Stimulated activated CD4-positive, alpha-beta T cell treated with anti-CD3 and anti-CD28 coated beads, Interleukin-15, amount 100 ng/mL, for 48 hours (primary cell): ENCODE data around the gene ADORA3.

Source experiments
- DNase-seq, 2 donors: peaks; one replicate each; pipeline ENCODE4 v3.0.0-alpha.2; 2020; ENCODE audit warnings: low read depth in 2 of 2

The ADORA3 gene

DNA sequence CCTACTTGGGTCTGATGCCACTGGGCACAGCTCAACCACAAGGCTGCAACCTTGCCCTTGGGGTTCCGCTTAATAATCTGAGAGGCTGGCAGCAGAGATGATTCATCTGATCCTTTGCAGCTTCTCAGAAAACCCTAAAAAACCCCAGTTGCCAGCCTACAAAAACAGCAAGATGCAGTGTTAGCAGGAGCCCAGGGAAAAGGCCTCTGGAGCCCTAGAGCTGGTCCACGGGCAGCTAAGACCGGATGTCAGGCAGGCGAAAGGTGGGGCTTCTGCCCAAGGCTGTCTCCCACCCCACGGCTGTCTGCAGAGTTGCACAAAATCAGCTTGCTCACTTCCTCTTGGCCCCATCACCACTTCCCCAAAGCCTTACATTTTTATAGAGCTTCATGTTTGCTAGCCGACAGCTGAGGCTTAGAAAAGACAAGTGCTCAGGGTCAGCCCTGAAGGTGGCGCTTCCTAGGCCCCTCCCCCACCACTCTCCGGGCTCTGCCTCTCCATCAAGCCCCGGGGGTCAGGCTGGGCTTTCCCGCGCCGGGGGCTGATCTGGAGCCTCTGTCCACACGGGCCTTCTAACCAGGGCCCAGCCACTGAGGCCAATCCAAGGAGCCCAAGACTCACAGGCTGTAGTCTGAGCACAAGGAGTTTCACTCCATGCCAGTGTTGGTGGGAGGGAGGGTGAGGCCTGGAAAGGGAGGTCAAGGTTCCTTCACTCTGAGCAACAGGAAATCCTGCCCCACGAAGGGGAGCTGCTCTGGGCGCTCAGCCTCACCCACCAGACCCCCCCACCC is 4.2 kb upstream of the ADORA3 start:
- peak; percentile 26 to 45 for DNase-seq

DNA sequence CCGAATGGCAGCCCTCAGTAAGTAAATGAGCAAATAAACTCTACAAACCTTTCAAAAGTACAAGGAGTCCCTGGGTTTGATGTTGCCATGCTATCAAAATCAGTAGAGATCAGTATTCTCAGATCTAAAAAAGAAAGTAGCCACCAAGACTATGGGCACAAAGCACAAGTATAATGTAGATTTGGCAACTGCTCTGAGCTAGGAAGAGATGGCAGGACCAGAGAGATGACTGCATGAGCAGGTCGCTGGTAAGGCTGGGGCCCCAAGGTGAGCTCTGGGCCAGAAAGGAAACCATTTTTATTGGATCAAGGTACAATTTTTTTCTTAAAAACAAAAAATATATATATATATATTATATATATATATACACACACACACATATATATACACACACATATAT is 3.1 kb upstream of the ADORA3 start:
- no peak for DNase-seq

DNA sequence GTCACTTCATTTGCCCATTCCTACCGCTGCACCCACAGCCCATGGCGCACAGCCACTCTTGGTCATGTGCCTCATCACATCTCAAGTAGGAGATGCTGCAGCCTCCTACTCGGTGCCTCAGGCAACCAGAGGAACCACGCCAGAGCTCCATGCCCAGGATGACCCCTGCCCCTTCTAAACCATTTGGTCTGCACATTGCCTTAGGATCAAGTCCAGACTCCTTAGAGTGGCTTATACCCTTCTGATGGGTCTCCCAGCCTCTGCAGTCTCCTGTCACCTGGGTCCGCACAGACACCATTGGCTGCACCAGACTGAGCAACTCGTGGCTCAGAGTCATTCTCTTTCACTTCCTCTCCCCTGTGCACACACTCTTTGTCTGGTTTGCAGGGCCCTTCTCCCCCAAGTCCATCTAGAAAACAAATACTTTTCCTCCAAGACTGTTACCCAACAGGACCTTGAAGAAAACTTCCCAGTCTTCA is 2.2 kb upstream of the ADORA3 start:
- DNase-seq: no peak

DNA sequence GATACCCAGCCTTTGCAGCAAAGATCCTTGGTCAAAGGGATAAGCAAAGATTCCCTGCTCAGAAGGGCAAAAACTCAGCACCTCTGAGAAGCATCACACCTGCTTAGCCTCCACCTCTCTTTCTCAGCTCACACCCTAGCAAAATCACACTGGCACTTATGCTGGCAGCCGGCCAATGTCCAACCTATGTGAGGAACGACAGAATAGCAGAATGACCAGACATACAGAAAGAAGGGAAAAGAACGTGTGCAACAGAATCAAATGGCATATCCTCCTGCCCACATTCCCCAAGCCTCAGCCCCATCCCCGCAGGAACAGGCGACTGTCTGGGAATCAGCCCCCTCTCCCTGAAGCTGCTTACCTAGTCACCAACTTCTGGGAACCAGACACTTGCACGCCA is 664 bp upstream of the ADORA3 start:
- DNase-seq: no peak

DNA sequence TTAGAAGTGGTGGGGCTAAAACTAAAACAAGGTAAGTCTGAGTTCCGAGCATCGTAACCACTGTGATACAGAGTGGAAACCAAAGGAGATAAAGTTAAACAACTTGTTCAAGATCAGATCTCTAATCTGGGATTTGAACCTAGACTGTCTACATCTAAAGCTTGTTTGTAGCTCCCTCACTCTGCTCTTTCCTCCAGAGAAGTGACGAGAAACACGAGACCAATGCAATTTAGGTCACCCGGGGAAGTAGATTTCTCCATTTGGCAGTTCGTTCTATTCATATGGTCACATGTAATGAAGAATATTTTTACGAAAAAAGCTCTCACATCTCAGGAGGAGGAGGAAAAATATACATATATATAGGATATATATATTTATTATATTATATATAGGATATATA is 1.8 kb downstream of the ADORA3 start:
- no peak for DNase-seq

DNA sequence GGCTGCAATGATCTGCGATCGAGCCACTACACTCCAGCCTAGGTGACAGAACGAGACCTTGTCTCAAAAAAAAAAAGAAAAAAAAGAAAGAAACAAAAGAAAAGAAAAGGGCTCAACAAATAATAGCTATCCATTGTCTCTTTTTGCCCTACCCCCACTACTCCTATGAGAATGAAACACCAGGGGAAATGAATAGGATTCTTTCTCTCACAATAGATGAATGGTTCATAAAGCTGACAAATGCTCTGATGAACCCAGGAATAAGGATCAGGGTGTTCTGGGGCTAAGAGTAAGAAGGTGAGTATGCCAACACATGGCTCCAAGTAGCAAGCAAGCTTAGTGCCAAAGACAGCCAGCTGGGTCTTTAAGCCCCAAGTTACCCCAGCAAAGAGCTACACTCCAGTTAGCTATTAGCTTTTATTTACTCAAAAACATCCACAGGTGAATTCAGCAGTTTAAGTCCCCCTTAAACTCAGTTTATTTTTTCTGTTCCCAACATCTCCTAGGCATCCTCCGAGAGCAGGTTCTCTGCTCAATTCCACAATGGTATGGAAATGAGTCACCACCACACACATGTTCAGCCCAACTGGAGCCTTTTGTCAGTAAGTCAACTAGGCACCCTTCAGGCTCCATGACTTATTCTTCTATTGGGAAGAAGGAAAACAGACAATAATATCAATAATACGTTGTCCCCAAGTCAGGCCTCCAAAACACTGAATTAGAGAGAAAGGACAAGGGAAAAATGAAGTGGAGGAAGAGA is 4.2 kb downstream of the ADORA3 start:
- no peak for DNase-seq

DNA sequence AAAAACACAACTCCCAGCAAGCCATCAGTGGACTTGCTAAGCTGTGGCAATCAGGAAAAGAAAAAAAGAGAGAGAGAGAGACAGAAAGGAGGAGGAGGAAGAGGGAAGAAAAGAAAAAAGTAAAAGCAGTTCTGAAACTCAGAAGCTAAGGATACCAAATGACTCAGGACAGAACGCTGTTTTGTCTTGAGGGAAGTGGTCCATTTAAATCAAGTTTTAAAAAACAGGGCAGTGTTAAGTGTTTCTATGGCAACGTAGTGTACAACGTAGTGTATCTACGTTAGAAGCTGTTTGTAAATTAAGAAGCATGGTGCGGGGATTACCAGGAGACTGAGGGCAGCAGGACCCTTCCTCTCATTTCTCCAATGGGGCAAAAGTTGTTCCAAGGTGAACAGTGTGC is 5.8 kb downstream of the ADORA3 start:
- no peak for DNase-seq

DNA sequence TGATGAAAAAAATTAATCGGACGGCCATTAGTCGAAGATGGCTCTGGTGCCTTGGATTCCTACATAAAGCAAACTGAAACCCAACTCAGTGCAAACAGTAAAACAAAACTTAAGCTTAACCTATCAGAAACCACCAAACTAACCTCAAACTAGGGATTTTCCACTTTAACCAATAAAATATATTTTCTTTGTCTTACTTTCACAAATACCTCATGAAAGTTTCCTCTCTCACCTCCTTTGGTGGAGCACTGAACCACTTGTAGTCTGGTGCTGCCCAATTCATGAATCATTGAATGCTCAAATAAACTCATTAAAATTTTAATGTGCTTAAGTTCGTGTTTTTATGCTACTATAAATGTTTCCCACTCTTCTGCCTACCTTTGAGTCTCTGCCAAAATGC is 7.0 kb downstream of the ADORA3 start:
- DNase-seq: no peak

DNA sequence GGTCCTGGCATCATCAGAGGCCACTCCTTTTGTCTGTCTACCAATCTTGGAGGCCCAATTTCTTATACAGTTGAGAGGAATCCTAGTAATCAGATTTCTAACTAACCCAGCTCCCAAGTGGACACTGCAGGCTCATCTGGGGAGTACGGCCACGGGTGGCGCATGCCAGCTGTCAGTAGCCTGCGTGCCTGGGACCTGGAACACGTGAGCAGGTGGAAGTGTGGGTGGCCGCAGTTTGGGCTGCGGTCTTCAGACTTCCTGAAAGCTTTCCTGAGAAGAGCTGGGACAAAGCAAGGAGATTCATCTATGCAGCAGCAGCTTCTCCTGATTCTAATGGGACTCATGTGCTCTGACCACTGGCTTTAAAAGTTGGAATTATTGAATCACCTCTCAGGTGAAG is 12.4 kb downstream of the ADORA3 start:
- DNase-seq: no peak

DNA sequence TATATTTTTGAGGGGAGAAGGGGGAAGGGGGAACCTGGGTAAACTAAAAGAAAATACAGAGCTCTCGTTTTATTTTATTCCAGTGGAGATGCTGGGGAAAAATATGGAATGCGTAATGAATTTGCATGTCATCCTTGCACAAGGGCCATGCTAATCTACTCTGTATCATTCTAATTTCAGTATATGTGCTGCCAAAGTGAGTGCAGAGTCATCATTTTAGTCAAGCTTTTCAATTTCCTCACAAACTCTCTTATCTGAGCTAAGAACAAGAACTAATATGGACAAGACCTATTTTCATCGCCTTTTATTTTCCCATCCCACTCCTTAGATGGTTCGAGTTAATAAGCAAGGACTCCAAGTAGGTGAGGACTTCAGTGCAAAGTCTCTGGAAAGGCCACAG is 13.2 kb downstream of the ADORA3 start:
- DNase-seq: no peak

DNA sequence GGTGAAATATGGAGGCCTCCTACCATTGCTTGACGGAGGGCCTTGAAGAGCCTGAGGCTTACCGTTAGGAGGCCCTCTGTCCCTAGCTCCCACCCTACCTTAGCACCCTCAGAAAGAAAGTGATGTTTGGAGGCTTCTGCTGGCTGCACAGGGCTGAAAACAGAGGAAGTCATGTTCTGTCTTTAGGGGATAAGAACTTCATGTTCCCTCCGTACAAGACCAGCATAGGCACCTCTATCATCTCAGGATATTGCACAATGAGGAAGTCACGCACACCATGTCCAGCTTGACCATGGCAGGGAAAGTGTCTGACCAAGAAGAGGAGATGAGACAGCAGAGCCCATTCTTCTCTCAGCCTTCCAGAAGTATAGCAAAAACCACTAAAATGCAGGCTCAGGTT is 13.8 kb downstream of the ADORA3 start:
- DNase-seq: no peak

DNA sequence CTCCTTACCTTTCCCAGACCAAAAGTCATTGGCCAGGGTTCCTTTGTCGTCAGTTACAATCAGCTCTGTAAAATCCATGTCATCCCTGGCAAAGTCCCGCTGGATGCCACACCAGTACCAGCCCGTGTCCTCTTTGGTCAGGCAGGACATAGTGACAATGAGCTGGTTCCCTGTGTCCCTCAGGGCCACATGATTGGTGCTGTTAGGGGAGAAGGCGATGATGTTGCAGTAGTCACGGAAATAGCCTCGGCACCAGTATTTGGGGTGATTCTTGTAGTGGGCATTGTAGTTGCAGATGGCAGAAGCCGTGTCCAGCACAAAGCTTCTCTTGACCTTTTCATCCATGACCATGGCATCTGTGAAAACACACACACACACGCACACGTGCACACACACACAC is 14.8 kb downstream of the ADORA3 start:
- no peak for DNase-seq

DNA sequence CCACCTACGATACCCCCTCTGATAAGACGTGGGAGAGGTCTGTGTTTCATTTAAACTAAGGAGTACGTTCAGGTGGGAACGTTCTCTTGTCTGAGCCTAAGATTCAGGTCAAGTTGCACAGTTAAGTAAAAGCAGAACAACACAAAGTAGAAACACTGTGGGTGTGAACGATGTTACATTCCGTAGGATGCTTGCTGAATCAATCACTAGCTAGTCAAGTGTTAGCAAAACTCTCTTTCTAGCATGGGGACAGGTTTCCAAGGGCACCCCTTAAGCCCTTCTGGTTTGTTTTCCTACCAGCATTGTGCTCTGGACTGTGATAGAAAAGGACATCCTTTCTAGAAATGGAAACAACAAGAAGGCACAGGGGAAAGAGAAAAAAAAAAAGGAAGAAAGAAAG is 16.3 kb downstream of the ADORA3 start:
- DNase-seq: no peak

DNA sequence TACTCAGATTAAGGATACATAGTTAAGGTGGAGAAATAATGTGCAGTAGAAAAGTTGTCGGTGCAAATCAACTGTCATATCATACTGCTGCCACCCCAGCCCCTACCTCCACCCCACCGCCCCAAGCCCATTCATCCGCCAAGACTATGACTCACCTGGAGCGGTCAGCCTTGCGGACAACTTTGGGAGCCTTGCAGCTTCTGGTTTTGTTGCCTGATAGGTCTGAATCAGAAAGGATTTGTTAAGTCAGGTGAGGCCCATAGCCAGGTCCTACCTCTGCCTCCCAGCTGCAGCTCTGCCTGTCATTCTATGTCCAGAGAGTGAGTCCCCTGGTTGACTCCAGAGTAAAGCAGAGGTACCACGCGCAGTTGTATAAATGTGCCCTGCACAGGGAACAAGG is 17.0 kb downstream of the ADORA3 start:
- no peak for DNase-seq

DNA sequence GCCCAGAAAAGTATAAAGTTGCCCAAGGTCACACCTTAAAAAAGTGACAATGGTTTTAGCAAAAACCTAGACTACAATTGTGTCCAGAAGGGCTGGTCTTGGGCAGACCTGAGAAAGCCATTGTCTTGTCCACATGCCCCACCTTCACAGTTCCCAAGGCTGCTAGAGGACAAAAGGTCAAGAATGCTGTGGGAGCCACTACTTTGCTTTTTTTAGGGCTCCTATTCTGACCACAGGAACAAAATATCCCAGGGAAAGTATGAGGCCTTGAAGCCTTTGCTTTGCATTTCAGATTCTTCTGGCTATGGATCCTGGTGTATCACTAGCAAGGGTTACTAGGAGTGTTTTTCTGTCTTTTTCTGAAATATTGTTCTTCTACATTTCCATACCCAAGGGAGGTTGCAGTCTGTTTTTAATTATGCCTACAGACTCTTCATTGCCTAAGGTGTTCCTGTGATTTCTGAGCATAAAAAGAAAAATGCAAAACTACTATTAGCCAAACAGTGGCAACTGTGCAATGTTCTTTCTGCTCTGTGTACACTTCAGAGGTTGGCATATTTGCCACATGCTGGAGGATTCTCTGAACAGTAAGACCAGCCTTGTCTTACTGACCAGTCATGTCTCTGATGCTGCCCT is 18.9 kb downstream of the ADORA3 start:
- DNase-seq: no peak

DNA sequence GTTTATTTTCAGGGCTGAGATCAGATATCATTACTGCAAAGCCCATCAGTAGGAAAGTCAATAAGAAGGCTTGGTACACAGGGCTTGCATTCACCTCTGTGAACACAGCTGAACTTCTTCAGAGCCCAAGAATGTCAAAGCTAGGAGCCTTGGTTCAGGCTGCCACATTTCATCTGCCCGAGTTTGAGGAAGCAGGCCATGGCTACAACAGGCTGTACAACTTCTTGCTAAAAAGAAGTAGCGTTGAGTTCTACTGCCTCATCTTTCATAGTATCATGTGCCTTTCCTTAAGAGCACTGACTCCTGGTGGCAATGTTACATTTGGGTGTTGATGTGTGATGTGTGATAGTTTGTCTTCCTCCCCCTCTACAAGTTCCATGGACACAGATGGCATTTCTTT is 19.6 kb downstream of the ADORA3 start:
- DNase-seq: no peak

DNA sequence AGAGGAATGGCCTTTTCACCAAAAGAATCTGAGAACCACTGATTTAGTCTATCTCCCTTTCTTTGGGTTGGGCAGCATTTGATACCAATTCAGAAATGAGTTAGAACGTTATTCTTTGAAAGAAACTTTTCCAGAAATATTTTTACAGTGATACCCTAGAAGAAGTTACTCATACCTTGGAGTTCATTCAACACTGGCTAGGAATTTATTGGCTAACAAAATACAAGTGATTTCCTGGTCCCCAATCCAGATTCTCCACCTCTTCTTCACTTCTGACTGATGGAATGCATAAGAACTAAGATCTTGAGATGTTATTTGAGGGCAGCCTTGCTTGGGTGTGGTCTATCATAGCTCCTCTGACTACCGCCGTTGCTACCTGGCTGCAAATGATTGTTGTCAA is 20.3 kb downstream of the ADORA3 start:
- no peak for DNase-seq

DNA sequence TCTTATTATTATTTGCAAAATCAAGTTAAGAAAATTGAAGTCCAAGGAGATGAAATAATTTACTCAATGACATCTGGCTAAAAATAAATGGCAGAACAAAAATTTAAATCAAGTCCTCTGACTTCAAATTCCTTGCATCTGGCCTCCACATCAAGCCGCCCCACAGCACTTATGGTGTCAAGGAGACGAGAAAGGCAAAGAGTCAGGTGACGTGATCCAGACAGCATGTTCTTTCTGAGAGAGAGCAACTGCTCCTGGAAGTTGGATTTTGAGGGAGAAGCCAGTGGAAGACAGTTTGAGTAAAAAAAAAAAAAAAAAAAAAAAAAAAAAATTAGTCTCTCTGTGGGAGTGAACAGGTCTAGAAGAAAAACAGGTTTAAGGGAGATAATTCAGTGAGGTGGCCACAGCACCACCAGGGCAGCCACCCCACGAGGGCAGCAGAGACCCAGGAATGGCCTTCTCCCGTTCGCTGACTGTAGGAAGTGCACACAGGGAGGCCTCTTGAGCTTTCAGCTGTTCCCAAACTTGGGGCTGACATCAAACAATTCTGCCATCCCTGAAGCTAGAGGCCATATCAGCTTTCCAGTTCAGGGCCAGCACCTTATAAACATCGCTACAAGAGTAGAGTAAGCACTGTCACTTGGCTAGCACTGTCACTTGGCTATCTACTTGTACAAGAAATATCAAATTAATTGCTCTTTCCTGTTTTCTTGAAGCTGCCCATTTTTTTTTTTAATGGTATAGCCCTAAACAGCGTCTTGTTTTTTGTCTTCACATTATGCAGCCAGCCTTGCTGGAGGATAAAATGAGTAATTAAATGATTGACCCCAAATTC is 21.8 kb downstream of the ADORA3 start:
- DNase-seq: peak; percentile 34 to 54

DNA sequence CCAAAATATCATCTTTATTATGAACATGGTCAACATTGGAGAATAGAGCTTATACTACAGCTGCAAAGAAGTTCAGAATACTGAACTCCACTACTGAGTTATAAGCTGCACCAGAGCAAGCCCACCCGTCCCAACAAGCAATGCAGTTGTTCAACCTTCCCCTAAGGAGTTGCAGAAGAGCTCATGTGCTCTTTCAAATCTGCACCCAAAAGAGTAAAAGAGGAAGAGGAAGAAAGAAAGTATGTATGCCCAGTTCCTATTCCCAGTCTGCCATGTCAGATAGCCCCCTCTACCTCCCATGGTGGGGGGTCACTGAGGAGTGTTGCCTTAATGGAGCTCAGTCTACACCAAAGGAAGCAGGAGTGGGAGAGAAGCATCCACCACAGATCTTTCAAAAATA is 22.8 kb downstream of the ADORA3 start:
- DNase-seq: no peak

DNA sequence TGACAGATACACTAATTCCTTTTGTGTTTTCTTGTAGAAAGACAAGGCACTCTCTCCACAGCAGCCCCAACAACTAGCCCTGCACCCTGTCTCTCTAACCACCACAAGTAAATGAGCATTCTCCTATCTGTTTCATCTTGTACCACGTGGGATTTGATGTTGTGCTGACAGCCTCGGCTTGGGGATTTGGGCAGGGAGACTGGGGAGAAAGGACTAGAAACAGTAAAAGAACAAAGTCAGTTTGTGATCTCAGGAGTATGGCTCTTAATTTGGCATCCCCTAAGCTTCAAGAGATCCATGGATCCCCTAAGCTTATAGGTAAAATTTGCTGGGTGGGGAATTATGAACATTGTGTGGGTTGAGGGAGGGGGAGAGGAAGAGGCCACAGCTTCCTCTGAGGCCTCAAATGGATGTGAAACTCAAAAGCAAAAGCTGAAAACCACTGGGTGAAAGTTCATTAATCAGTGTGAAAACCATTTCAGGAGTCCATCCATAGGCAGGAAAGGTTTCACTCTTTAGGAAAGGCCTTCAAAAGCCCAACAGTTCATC is 26.6 kb downstream of the ADORA3 start:
- peak; percentile 16 to 22 for DNase-seq

DNA sequence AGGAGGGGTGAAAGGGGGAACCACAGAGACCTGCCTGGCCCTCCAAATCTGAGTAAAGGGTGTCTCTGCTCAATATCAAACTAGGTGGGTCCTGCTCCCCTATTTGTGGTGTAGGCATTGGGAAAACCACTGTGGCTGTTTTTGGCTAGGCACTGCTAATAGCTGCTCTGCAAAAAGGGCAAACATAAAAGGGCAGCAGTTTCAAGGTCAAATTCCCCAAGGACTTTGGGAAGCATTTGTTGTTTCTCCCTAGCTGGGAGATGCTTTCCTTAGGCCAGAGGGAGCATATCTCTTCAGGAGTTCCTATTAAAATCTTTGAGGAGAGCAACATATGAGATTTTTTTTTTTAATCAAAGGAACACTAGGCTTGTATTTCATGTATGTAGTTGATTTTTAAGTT is 27.2 kb downstream of the ADORA3 start:
- no peak for DNase-seq

DNA sequence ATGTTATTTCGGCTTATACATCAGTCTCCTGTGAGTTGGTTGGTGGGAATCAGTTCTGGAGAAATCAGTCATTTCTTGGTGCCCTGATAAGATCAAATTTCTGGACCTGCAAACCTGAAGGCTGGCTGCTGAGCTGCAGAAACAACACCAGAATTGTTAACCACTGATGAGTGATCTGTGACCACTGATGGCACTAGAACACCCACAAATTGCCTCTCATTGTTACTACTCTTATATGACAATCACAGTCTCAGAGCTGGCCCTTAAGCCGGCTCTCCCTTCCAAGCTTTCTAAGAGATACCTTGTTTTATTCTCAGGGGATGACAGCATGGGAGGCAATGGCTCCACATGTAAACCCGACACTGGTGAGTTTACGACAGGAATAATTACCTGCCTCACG is 27.7 kb downstream of the ADORA3 start:
- peak; percentile 35 to 45 for DNase-seq
